GM03348 (cell line): ENCODE measurements around the gene CREBRF.
"Not testable (repeated sequence)": the region's sequence is repeated elsewhere in the genome, so short reads cannot be mapped to it uniquely, and the experiment has no call there.

Experiments
- DNase-seq: peaks from one replicate; pipeline ENCODE4 v3.0.0; 2012; ENCODE audit warnings: low spot score

CREBRF gene

DNA sequence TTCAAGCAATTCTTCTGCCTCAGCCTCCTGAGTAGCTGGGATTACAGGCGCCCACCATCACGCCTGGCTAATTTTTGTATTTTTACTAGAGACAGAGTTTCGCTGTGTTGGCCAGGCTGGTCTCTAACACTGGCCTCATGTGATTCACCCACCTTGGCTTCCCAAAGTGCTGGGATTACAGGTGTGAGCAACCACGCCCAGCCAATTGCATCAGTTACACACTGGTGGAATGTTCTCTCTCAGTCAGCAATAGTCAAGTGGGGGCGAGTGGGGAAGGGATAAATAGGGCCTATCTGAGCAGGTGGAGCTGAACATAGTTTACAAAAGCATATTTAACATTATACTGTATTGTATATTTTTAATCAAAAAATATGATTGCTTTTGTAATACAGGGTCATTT is 98.5 kb downstream of the CREBRF start:
- not testable (repeated sequence) for DNase-seq

DNA sequence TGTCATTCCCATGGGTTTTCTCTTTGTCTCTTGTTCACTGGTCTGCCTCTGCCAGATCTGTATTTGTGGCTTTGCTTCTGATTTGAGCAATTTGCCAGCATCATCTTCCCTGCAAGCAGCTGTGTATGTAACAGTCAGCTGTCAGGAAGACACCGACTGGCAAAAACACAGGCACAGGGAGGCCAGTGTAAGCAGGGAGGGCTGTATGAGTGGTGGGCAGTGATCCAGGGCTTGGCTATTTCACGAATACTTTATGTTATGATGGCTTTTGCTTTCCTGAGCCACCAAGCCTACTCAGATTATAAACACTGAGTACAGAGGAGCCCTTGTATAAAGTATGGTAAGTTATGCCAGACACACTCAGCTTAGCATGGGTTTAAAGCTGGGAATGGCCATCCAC is 99.8 kb downstream of the CREBRF start:
- DNase-seq: no peak

DNA sequence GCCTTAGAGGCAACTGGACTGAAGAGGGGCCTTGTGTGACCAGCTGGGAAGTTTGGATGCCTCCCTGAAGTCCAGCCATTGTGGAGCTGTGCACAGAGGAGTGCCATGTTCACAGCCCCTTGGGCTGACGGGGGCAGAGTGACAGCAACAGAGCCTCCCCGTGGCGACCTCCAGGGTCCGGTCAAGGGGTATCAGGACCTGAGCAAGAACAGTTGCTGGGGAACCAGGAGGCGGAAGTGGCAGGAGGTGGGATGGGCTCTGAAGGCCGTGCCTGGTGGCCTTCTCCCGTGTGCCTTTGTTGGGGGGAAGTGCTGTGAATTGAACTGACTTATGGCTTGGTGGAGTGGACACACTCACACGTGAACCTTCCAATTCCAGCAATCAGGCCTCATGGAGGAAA is 102.2 kb downstream of the CREBRF start:
- no peak for DNase-seq

DNA sequence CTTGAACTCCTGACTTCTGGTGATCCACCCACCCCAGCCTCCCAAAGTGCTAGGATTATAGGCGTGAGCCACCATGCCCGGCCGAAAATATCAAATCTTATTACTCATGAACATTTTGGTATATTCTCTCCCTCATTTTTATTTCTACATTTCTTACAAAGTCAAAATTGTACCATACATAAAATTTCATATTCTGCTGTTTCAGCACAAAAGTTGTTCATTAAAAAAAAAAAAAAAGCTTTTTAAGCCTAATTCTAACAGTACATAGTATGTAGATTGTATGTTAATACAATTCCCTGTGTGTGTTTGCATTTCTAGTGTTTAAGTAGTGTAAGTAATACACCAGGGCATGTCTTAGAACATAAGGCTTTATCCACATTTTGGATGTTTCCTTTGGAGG is 103.1 kb downstream of the CREBRF start:
- no peak for DNase-seq

DNA sequence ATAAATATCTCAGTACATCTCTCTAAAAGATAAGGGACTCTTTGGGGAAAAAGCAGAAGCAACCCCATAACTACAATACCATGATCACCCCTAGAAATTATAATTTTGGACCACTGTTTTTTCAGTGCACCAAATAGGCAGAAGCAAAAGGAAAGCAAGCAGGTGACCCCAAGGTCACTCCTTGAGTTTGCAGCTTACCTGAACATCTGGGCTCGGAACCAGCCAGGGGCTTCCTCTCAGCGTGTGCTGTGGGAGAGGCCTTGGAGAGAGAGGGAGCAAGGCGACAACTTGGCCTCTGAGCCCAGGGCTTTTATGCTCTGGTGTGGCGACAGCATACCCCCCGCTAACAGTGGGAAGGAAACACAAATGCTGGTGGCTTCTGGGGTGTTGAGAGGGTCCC is 105.0 kb downstream of the CREBRF start:
- DNase-seq: no peak

DNA sequence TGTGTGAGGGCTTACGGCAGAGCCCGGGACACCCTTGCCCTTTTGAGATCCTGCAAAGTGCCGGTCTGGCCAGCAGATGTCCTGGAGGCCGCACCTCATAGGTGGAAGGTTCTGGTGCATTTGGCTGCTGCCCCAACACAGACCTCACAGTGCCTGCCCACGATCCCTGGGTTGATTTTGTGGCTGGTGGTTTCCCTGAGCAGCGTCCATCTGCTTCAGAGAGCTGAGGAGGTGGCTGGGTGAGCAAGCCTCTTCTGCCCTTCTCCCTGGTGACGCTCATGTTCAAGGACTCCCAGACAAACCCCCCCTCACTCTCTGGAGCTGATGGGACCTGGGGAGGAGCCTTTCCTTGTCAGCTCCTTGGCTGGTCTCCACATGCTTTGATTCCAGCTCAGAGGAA is 107.1 kb downstream of the CREBRF start:
- no peak for DNase-seq

DNA sequence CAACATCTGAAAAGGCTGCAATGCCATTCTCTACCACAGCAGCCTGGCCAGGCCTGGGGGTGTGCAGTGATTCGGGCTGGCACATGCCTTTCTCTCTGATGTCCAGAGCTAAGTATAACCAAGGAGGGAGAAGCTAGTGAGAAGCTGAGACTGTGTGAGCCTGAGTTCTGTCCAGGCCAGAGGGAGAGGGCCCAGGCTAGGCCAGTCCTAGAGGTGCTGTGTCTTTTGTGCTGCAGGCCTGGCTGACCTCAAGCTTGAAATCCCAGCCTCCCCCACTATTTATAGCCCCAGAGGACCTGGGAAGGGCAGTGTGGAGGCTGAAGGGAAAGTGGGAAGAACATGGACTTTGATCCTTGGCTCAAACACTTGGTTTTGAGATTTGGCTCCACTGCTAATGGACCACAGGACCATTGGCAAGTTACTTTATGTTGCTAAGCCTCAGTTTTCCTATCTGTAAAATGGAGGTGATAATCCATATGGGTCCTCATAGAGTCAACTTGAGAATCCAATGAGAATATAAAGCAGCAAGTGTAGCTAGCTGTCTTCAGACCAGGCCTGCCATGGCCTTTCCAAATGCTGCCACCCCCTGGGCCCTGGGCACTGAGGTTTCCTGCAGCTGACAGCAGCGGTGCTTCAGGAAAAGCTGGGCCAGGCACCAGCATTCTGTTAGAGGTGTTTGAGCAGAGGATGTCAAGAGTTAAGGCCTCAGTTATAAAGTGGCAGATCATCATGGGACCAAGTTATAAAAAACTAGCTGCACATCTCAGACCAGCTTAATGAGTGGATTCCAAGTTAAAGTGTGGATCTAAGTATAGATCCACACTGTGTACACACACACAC is 109.2 kb downstream of the CREBRF start:
- no peak for DNase-seq

DNA sequence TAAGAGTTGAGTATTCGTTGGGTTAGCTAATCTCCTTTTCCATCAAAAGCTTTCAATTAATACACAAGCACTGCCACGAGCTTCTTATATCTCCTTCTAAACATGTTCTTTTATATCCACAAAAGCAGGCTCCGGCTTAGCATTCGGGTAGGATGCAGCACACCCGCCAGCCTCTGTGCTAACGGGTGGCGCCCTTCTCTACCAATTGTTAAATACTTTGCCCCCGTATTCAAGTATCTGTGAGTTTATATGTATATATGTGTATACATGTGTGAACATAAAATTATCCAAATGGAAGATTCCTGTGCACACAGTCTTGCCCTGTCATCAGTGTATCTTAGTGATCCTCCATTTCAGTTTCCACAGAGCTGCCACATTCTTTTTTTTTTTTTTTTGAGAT is 116.0 kb downstream of the CREBRF start:
- no peak for DNase-seq

DNA sequence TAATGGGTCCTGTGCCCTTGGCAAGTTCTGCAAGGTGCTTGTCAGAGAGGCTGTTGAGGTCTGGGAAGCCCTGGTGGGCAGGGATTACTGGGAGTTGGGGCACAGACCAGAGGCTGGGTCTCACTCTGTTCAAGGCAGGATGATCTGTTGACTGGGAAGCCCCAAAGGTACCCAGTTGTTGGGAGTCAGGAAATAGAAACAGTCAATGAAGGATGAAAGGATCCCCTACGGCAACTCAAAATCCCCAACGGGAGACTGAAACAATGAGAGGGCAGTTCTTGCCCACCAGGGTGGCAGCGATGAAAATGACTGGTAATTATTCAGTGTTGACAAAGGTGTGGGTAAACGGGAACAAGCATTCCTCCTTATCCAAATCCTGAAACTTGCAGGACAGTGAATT is 119.4 kb downstream of the CREBRF start:
- DNase-seq: no peak

DNA sequence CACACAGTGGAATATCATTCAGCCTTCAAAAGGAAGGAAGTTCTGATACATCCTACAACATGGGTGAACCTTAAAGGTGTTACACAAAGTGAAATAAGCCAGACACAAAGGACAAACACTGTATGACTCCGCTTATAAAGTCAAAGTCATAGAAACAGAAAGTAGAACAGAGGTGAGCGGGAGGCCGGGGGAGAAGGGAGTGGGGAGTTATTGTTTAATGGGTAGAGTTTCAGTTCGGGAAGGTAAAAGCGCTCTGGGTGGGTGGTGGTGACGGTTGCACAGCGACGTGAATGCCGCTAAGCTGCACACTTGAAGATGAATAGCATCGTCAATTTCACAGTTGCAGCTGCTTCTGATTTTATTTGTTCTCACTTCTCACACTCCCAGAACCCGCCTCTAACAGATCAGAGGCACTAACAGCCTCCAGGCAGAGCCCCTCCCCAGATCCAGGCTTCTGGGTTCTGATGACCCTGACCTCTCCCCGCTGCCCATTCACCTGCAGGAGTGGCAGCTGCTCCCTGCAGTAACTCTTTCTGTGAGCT is 122.3 kb downstream of the CREBRF start:
- DNase-seq: no peak

DNA sequence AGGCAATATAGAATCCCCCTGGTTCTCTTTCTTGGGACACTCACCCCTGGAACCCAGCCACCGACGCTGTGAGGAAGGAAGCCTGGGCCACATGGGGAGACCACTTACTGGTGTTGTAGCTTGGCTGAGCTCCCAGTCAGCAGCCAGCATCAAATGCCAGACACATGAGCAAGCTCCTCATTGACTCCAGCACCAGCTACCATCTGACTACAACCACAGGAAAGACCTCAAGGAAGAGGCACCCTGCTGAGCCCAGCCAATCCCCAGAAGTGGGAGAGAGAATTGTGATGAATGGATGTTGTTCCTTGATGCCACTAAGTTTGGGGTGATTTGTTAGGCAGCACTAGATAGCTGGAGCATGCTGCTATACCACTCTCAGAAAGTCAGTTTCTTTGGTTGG is 124.2 kb downstream of the CREBRF start:
- DNase-seq: no peak

DNA sequence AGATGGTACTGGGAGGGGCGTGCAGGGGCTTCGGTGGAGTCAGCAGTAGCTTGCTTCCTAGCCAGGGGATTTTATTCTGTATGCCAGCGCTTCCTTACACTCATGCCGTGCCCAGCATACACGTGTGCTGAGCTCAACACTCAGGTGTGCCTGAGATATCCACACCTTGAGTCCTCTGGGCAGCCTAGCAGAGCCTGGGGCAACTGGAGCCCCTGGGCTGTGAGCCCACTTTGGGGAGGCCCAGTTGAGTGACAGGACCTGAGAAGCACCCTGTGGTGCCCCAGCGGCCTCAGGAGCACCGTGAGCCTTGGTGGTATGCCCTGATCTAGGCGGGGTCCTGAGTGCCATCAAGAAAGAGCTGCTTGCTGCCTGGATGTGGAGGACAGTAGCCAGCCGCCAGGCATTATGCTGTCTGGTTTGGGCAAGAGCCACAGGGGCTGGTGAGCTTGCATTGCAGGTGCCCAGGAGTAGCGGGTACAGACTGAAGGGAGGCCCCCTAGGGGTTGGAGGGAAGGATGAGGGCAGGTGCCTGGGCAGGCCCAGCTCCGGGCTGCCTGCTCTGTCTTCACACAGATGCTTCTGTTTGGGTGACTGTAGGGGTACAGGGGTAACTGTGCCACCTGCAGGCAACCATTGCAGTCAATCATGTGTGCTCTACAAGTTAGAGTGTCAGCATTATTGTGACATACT is 131.0 kb downstream of the CREBRF start:
- DNase-seq: no peak

DNA sequence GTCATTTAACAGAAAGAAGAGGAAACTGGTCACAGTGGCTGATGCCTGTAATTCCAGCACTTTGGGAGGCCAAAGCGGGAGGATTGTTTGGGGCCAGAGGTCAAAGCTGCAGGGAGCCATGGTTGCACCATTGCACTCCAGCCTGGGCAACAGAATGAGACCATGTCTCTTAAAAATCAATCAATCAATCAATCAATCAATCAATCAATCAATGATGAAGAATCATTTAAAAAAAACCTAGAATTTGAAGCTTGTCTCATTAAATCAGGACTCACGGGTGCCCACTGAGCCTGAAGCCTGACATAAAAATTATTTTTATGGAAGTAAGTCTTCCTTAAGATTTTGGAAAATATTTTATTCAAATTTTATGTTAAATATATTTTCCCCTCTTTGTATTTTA is 132.1 kb downstream of the CREBRF start:
- DNase-seq: no peak
